TTC549 (cell line): ENCODE measurements around the gene ASXL1.

Experiments used
- FAIRE-seq: peaks from 2 replicates; lab custom pipeline; 2012; peaks lifted over from hg19 to GRCh38; lab: Jason Lieb, UNC

ASXL1 gene

DNA sequence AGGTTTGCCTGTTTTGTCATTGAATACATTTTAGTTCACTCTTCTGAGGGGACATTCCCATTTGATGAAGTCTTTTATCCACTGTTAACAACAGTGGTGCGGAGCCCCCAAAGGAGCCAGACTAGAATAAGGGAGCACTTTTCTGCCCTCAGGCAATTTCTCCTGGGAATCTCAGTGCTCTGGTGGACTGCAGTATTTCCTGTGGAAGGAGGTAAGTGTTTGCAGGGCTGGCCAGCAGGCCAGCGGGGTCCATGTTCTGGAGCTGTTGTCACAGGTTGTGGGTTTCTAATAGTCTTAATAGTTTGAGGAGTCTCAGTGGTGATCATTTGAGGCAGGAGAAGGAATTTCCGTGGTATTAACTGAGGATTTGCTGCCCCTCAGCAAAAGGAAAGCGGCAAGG is 83.5 kb downstream of the ASXL1 start:
- no peak for FAIRE-seq

DNA sequence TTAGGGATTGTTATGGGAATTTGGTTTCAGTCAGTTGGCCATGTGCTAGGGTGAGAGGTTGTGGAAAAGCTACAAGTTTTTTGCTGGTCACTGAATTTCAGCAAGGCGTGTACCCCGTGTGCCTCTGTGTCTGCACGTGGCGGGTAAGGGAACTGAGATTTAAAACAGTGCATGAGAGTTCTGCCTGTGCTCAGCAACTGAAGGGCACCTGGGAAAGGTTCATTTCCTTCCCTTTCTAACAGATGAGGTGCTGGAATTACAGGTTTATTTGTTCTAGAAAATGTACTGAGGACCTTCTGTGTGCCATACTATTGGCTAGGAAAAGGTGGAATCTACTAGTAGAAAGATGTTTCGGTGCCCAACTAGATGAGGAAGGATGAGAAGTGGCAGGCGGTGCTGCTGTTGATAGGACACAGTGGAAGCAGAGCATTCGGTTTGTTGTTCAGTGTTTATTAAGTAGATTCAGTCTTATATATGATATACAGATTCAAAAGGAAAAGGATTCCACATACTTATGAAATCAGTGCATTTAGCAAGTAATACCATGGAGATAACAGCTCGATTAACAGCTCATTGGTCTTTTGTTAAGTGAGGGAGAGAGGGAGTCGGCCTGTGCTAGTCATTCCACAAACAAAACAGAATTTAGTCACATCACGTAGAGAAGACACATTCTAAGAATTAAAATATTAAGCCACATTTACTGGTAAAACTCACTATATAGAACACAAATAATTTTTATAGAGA is 84.7 kb downstream of the ASXL1 start:
- FAIRE-seq: no peak

DNA sequence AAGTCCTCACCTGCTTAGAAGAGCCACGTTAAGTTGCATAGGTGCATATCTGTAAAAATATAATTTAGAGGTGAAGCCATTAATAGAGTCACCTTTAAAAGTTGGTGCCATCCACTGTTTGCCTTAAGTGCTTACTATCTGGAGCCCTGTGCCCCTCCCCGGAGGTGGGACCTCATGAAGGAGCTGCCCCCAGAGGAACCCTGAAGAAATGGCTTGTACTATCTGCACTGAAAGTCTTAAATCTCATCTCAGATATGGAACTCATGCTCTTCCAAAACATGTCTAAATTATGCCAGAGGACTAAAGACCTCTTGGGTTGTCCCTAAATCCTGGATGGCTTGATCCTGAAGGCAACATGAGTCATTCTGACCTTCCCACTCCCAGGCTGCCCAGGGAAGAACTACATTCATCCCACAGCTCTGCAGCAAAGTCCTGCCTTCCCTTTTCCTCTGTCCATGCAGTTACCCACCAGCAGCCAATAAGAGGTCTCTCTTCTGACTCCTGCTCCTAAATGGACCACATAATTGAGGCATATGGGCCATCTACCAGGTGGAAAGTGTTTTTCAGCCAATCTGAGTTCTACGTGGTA is 85.3 kb downstream of the ASXL1 start:
- no peak for FAIRE-seq

DNA sequence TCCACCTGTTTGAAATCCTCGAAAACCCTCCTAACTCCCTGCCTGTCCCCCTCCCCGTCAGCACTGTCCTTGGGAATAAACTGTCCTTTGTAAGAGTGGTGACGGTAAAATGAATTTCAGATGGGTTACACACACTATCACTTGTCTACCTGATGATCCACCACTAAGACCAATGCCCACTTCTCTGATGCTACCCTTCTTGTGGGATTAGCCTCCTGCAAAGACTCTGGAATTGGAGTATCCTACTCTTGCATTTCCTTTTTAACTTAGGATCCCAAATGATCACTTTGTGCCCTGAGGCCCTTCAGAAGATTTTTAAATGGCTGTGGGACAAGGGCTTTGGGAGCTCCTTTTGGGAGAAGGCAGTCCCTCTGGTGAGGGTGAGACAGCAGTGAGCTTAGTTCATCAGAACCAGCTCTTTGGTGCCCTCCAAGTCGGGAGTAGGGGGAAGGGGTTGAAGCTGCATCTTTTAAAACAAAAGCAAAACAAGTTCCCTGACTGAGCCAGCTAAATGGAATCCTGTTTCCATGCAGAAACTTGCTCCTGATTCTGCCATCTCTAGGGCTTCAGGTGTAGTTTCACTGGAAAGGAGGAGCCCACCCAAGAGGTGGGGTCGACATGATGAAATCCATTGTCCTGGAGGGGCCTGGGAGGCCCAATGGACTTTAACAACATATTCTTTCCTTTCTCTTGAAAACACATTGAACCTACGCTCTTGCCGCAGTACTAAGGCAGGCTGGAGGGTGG is 86.5 kb downstream of the ASXL1 start:
- FAIRE-seq: no peak

DNA sequence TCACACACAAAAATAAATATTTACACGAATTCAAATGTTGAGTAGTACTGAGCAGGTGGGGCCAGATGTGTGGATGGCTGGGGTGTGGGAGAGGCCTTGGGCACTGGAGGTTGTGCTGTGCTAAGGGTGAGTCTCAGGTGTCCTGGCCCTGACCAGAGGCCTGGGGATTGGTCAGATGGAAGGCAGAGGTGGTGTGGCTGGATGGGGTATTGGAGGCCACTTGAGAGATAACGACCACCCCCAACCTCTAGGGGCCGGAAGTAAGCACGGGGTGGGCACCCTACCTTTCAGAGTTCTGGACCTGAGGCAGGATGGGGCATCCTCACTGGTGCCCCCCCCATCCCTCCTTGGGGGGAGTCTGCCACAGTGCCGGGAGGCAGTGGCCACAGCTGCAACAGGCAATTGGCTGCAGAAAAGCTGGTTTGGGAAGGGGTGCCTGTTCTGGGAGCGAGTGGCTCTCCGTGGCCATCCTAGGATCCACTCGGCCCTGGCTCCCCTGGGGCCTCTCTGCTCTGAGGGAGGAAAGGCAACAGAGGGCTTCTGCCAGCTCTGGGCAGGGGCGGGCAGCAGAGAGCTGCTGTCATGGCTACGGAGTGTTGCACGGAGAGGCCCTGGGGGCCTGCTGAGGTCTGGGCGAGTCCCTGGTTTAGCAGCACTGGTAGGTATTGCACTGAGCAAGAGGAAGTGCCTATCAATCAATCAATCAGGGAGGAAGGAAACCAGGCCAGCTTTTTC is 87.6 kb downstream of the ASXL1 start:
- no peak for FAIRE-seq

DNA sequence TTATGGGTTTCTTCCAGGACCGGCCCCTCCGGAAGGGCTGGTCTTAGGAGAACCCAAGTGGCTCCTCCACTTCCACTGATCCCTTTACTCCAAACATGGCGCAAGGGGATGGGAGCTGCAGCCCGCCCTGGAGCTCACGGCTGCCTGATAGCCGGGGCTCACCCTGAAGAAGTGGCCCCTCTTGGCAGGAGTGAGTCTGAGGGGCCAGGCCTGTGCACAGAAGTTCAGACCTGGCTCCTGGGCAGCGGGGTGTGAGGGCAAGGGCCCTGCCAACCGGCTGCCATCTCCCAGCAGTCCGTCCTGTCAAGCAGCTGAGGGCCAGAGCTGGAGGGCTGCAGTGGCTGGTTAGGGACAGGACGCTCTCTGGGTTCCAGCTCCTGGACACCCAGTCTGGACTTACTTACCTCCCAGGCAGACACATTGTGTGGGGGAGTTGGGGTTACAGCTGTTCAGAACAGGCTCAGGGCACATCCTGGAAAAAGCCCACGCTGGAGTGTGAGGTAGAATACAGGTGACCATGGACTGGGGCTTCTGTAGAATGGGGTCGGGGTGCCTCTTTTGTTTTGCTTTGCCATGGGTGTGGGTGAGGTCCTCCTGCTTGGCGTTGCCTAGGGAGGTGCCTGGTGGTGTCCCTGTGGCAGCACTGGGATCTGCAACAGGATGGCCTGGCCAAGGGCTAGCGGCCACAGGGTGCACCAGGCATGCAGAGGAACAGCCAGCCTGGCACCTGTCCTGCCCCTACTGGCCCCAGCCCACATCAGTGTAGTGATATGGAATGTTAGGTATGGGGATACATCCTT is 88.4 kb downstream of the ASXL1 start:
- FAIRE-seq: no peak

DNA sequence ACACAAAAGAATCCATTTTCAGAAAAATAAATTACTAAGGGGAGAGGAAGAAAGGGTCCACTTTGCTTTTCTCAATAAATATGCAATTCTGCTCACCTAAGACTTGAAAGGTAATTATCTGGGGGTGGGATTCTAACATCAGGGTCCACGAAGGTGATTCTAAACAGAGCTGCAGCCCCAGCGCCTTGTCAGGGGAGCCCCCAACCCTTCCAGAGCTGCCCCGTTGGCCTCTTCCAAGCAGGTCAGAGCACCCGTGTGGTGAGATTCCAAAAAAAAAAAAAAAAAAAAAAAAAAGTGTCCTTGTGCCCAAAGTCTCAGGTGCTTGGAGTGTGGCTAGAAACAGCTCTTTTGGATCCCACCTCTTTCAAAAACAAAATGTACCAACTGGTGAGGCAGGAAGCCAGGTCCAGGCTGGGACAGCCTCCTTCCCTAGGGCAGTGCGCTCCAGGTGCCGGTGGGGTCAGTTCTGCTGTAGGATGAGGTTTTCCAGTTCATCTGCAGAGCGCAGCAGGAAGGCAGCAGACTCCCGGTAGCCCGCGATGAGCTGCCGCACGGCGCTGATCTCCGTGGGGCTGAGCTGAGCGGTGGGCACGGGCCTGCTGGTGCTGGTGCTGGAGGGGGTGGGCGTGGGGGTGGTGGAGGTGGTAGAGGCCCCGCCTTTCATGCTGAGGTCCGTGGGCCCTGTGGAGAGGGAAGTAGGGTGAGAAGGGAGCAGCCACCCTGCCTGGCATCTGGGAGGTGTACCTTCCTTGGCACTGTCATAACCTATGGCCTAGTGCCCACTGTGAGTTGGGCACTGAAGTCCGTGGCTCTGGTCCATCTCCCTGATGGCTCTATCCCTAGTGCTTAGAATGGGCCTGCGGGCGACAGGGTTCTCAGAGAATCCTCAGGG is 89.3 kb downstream of the ASXL1 start:
- no peak for FAIRE-seq

DNA sequence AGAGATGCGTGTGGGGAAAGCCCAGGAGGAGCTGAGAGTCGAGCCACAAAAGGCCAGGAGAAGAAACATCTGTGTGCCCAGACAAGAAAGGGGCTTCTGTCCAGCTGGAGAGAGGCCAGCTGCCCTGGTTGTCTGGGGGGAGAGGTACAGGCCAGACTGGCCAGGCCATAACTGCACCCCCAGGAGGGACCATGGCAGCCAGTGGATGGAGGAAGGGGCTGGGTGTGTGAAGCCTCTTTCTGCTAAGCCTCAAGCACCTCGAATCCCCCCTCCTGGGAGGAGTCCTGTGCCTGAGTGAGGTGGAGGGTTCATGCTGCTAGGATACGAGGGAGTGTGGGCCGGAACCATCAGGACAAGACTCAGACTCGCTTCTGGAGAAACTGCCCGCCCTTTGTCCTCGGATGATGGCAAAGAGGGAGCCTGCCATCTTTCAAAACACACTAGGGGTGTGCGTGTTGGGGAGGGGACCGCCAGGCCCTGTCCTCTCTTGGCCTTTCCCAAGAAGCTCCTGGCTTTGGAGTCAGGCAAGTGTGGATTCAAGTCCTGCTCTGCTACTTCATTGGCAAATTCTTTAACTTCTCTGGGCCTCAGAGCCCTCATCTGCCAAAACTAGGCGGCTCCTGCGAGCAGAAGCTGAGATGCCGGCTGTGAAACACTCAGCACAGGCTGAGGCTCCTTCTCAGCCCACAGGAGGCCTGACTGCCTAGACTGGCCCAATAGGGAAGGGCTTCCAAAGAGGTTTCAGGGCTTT is 90.3 kb downstream of the ASXL1 start:
- FAIRE-seq: no peak

DNA sequence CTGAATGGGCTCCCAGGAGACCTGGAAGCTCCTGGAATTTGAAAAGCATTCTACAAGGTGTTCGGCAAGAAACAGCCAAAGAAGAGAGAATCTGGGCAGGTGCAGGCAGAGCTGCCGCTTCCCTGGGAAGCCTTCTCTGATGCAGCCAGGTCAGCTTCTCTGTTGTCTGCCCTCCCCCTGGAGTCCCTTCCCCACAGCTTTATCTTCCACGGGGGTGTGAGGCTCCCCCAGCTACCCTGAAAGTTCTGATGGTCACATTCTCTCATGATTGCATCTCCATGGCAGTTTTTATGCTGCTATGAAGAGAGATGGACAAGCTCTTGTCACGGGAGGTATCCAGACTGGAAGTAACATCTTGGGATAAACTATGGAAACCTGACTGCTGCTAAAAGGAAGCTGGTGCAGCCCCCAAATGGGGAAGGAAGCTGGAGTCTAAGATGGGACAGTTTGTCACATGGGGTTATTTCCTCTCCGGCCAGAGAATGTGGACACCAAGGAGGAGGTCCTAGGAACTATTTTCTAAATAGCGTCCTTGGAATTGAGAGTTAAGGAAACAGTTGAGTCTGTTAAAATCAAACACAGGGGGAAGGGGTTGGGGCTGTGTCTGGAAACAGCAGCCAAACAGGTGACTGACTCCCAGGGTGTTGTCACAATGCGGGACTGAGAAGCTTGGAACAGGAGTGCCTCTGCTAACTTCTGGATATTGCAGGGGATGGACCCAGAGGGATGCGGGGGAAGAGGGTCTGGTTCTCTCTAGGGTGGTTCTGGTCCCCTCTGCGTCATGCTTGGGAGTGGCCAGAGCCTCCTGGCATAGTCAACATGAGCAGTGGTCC is 91.1 kb downstream of the ASXL1 start:
- FAIRE-seq: no peak

DNA sequence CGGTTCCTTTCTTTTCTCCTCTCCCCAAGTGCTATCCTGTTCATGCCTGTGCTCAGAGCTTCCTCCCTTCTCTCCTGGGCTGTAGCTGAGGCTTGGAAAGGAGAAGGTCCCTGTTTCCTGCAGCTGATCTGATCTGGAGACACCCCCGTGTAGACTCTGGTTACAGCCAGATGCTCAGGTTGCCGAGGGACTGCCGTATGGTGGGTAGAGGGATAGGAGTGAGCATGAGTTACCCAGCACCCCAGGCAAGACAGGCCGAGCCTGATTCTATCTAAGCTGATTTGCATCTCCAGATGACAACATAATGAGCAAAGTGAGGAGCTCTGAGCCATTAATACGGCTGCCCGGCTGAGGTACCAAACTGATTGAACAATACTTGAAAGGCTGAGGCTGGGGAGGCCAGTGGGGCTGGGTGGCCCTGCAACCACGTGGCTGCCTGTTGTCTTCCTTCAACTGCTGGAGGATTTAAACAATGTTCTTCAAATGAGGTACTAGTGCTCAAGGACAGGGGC is 91.8 kb downstream of the ASXL1 start:
- FAIRE-seq: no peak

DNA sequence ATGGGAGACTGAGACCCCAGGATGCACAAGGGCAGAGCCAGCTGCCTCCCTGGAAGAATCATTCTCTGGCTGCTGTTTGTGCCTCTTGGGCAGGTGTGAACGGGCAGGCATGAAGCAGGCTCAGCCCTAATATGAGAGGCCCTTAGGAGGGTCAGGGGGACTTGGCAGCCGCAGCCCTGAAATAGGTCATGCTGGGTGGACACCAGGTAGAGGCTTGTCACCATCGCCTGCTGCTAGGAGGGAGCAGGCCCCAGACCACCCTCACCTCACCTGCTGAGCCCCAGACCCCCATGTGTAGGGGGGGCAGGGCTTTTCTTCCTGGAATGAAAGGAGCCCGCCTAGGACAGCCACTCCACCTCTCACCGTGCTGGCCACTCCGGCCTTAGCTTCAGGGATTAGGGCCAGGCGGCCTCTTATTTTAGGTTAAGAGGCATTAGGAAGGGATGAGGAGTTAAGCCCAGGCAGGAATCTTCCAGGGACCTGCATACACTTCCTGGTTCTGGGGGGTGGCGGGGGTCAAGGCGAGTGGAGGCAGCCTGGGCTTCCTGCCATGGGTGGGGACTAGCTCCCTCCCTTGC is 92.4 kb downstream of the ASXL1 start:
- no peak for FAIRE-seq

DNA sequence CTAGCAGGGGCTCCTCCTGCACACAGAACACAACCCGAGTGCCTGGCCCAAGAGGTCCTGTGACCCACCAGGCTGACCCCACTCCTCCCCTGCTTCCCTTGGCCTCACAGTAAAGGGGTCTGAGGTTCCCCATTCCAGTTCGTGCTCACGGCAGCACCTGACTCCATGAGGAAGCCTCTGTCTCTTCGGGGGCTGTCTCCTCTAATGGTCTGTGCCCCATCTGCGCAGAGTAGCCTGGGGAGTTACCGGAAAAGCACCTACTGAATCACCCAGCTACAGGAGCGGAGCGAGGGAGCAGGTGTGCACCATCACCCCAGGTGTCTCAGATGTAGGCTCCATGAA is 93.2 kb downstream of the ASXL1 start:
- no peak for FAIRE-seq

DNA sequence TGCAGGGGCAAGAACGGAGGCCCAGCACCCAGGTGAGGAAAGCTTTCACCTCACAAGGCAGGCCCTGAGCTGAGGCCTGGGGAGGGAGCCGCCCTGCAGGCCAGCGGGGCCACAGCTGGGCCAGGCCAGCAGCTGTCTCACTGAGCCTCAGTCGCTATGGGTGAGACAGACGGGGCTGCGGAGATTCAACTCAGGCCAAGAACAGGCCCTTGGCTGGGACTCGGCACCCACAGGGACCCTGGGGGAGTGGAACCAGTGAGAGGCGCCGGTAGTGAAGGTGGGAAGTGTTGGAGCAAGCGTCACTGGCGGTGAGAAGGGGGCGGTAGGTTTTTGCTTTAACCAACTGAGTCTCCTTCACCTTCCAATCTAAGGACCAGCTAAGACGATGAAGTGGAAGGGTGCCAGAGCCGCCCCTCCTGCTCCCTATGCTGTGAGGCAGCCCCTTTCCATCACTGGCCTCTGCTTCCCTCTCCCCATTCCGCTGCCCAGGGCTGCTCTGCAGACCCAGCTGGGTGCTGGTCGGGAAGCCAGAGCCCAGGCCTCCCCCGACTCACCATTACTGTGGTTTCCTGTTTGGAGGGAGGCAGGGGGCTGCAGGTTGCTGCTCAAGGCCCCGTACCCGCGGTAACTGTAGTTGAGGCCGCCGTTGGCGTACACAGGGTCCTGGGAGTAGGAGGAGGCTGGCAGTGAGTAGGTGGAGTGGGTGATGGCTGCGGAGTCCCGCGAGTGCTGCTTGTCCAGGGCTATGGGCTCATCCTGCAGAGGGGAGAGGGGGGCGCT is 93.7 kb downstream of the ASXL1 start:
- no peak for FAIRE-seq

DNA sequence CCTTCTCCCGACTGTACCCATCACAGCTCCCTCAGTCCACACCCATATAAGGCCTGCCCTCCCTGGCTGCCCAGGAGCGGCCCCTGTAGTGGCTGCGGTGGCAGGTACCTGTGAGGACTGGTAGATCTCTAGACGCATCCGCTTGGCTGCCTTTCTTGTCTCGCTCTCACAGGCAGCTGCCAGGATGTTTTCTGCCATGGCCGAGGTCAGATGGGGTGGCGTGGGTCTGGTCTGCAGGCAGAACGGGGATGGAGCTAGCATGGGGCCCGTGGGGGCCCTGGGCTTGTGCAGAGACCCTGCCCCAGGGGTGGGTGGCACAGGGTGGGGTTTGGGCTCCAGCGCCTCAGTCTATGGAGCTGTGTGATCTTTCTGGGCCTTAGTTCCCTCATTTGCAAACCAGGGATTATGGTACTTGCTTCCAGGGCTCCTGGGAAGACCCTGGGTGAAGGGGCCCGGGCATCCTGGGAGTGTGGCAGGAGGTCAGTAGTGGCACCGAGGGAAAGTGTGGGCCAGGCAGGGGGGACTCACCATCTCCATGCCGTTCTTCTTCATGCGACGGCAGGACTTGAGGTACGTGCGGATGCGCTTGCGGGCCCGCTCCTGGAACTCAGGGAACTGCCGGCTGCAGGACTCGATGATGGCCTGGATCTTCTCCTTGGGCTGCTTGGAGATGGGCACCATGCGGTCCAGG is 94.8 kb downstream of the ASXL1 start:
- no peak for FAIRE-seq

DNA sequence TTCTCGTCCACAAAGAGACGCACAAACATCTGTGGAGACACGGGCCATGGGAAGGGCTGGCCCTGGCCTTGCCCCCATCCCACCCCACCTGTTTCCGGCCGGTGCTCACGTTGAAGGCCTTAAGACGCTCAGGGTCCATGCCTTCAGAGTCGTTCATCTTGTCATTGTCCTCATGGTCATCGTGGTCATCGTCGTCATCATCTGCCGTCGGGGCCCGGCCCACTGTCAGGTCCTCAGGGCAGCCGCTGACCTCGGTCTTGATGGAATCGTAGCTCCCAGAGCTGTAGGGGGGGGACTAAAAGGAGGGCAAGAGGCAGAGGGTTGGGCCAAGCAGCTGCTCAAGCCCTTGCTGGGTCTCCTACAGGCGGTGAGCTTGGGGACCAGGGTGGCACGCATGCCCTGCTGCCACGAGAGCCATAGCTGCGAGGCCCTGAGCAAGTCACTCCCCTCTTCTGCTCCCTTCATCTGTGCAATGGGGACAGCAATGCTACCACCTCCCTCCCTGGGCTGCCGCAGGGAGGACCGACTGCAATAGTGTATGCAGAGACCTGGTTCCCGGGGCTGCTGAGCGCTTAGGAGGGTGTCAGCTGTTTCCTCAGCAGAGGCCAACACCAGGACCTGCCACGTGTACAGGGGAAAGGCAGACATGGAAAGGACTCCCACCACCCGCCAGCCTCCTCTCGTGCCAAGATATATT is 95.5 kb downstream of the ASXL1 start:
- FAIRE-seq: no peak
